Panc1 (cell line): ENCODE results near the gene MAK. TPM values are rescaled to one million over a fixed set of nuclear protein-coding genes. Genes with fewer than 3 reads are reported as not detected.

Experiments
- ATAC-seq: fragments of 200-7000 bp; cut with Tn5 transposase; 2 replicates; pipeline ENCODE4 v1.9.1; 2020; ENCODE audit warnings: mild to moderate bottlenecking, moderate library complexity
- BruUV-seq: library from RNA; stranded (reverse); fragments of 400-500 nt; replicated peaks from 2 replicates; lab custom pipeline; 2021; lab: Mats Ljungman, UMichigan
- CTCF ChIA-PET: fragments of 300-600 bp; sonication (Branson Sonifier 250); formaldehyde crosslinking; loops from one replicate; lab custom pipeline; 2022; ENCODE audit warnings: antibody characterized with exemption; lab: Charles Lee
- POLR2A ChIA-PET: fragments of 300-600 bp; sonication (Branson Sonifier 250); formaldehyde crosslinking; loops from one replicate; lab custom pipeline; 2022; ENCODE audit warnings: antibody characterized with exemption; lab: Charles Lee
- DNase-seq: peaks from one replicate; pipeline ENCODE4 v3.0.0-alpha.2; 2010; ENCODE audit warnings: low read depth, low spot score
- H3K27ac ChIP-seq: 2 replicates; pipeline ENCODE4 v1.5.1; 2011; ENCODE audit warnings: mild to moderate bottlenecking, low read length, inconsistent platforms
- H3K27me3 ChIP-seq: fragments of 200-500 bp; sonication (Bioruptor generic); 2 replicates; pipeline ENCODE4 v1.6.0; 2014; ENCODE audit warnings: low read length, inconsistent platforms; ENCODE audit not compliant: control insufficient read depth, insufficient read depth
- H3K36me3 ChIP-seq: fragments of 200-500 bp; sonication (Bioruptor generic); 2 replicates; pipeline ENCODE4 v1.5.1; 2014; ENCODE audit warnings: inconsistent platforms, mild to moderate bottlenecking, low read length, moderate library complexity; ENCODE audit not compliant: control insufficient read depth, insufficient read depth
- H3K4me1 ChIP-seq: 2 replicates; pipeline ENCODE4 v1.5.1; 2011; ENCODE audit warnings: inconsistent platforms, mild to moderate bottlenecking, low read length, moderate library complexity; ENCODE audit not compliant: control insufficient read depth, insufficient read depth
- H3K4me3 ChIP-seq, 2 experiments: 2 replicates each; pipeline ENCODE4 v1.5.1; 2011 to 2012; ENCODE audit warnings: low read depth in 2 of 2, low read length in 2 of 2, mild to moderate bottlenecking in 2 of 2, inconsistent platforms in 1 of 2, moderate library complexity in 1 of 2
- H3K9me3 ChIP-seq: fragments of 200-500 bp; sonication (Bioruptor generic); 2 replicates; pipeline ENCODE4 v1.5.1; 2014; ENCODE audit warnings: low read depth, mild to moderate bottlenecking, inconsistent platforms, low read length, moderate library complexity; ENCODE audit not compliant: control insufficient read depth, insufficient read depth
- CTCF ChIP-seq: fragments of 450-650 bp; IDR thresholded peaks from 2 replicates; pipeline ENCODE4 v1.5.1; 2017; ENCODE audit warnings: mild to moderate bottlenecking
- POLR2AphosphoS5 ChIP-seq: IDR thresholded peaks from 2 replicates; pipeline ENCODE4 v1.6.1; 2012; ENCODE audit warnings: mild to moderate bottlenecking, low read depth, low read length, moderate library complexity
- REST ChIP-seq, 2 experiments: IDR thresholded peaks; 2 replicates each; pipeline ENCODE4 v1.6.1; 2011 to 2012; ENCODE audit warnings: low read depth in 2 of 2, control low read depth in 1 of 2, low read length in 1 of 2, mild to moderate bottlenecking in 1 of 2, moderate library complexity in 1 of 2; ENCODE audit not compliant: insufficient read depth in 1 of 2
- SIN3A ChIP-seq: IDR thresholded peaks from 2 replicates; pipeline ENCODE4 v1.6.1; 2012; ENCODE audit warnings: low read depth, mild to moderate bottlenecking, low read length, moderate library complexity, borderline replicate concordance; ENCODE audit not compliant: insufficient read depth
- TCF7L2 ChIP-seq: IDR thresholded peaks from 2 replicates; pipeline ENCODE4 v1.6.1; 2011; ENCODE audit warnings: mild to moderate bottlenecking, low read depth, low read length, inconsistent platforms
- in situ Hi-C: cut with HindIII; loops from 2 replicates; pipeline ENCODE4 v1.10.0; 2016; ENCODE audit warnings: low sequenced_read_pairs, low pct_unique_long_range_greater_than_20kb
- intact Hi-C: fragments of 100-400 bp; cut with micrococcal nuclease; formaldehyde crosslinking; loops from one replicate; pipeline ENCODE4 v1.10.0; 2022; ENCODE audit not compliant: unreplicated experiment
- total RNA-seq: library from RNA; stranded (reverse); gene quantifications from one replicate; pipeline ENCODE4 v1.2.1, GENCODE V29; 2021; ENCODE audit not compliant: unreplicated experiment

MAK gene
- total RNA-seq, 1 experiment from 2014 or later = 0.21 TPM

GRCh38 chr6:10743515-10743914, 94.8 kb downstream of the MAK start:
- no peaks in the 10 kb centered on the region for H3K9me3 ChIP-seq
- ATAC-seq (no peak), DNase-seq (no peak)
- peaks cover 18% of the 10 kb centered on the region for H3K4me1 ChIP-seq
- no peak overlapping the region for H3K27ac ChIP-seq
- no peak overlapping the region for H3K4me3 ChIP-seq
- in situ Hi-C loops (no loop called here), intact Hi-C loops (no loop called here)
- CTCF ChIA-PET = no interaction called here
- no peak for TF ChIP-seq CTCF
- TF ChIP-seq REST (IDR thresholded peaks at IDR 0.05; ENCODE audit: insufficient read depth in 1 of 2, low read depth in 2 of 2, low read length in 1 of 2) = no peak
- no peak for TF ChIP-seq POLR2AphosphoS5
- TF ChIP-seq SIN3A = no peak
- TF ChIP-seq TCF7L2 = no peak
- POLR2A ChIA-PET = interaction anchor here (0.5 to 0.6 kb wide), 2 partner anchors 12 to 37 kb away, joined by 3 to 10 read pairs; no protein-coding TSS in a partner anchor
- H3K27me3 ChIP-seq = no peaks in the 10 kb centered on the region
- peaks cover 5% of the 10 kb centered on the region; the same call in 1 of the 2 replicates for H3K36me3 ChIP-seq
- BruUV-seq = no TSS peak

- CTCF ChIA-PET = no interaction called here
- no TSS peak for BruUV-seq
Measured at GRCh38 chr6:10742251-10742650, 96.1 kb downstream of the MAK start.

More at GRCh38 chr6:10742251-10742650, 96.1 kb downstream of the MAK start:
- in situ Hi-C loops (no loop called here), intact Hi-C loops (no loop called here)
- peaks cover 24% of the 10 kb centered on the region for H3K4me1 ChIP-seq
- no peaks in the 10 kb centered on the region for H3K27me3 ChIP-seq
- no peak overlapping the region for H3K4me3 ChIP-seq
- H3K9me3 ChIP-seq = no peaks in the 10 kb centered on the region
- H3K27ac ChIP-seq = no peak overlapping the region
- TF ChIP-seq POLR2AphosphoS5 (no peak), REST (IDR thresholded peaks at IDR 0.05; ENCODE audit: insufficient read depth in 1 of 2, low read depth in 2 of 2, low read length in 1 of 2) (no peak), CTCF (no peak), SIN3A (no peak), TCF7L2 (no peak)
- POLR2A ChIA-PET = no interaction called here
- DNase-seq (no peak), ATAC-seq (no peak)
- H3K36me3 ChIP-seq = no peaks in the 10 kb centered on the region
